Immature natural killer cell (primary cell): ENCODE data around the gene DPP6. TPM values are rescaled to one million over a fixed set of nuclear protein-coding genes. Genes with fewer than 3 reads are reported as not detected.

Experiments
- DNase-seq, 3 donors: peaks; one replicate each; pipeline ENCODE4 v3.0.0; 2022; ENCODE audit warnings: mixed read lengths in 1 of 3
- H3K27ac Mint-ChIP-seq, 6 donors: one replicate each; pipeline ENCODE4 v1.8.0; 2020; ENCODE audit warnings: mixed read lengths in 6 of 6, mild to moderate bottlenecking in 5 of 6, inconsistent platforms in 4 of 6, moderate library complexity in 3 of 6
- H3K27me3 Mint-ChIP-seq, 3 donors: one replicate each; pipeline ENCODE4 v1.8.0; 2020 to 2021; ENCODE audit warnings: low read depth in 3 of 3, mild to moderate bottlenecking in 3 of 3, mixed read lengths in 3 of 3, moderate library complexity in 3 of 3, inconsistent platforms in 1 of 3
- H3K36me3 Mint-ChIP-seq, 3 donors: one replicate each; pipeline ENCODE4 v1.8.0; 2020; ENCODE audit warnings: mixed read lengths in 3 of 3, inconsistent platforms in 2 of 3, mild to moderate bottlenecking in 2 of 3
- H3K4me1 Mint-ChIP-seq, 2 donors: one replicate each; pipeline ENCODE4 v1.8.0; 2020; ENCODE audit warnings: inconsistent platforms in 2 of 2, mild to moderate bottlenecking in 2 of 2, mixed read lengths in 2 of 2, moderate library complexity in 1 of 2
- H3K4me3 Mint-ChIP-seq, 5 donors: one replicate each; pipeline ENCODE4 v1.8.0; 2020; ENCODE audit warnings: mild to moderate bottlenecking in 5 of 5, mixed read lengths in 5 of 5, inconsistent platforms in 3 of 5, moderate library complexity in 3 of 5
- H3K9me3 Mint-ChIP-seq, 6 donors: one replicate each; pipeline ENCODE4 v1.8.0; 2020; ENCODE audit warnings: mild to moderate bottlenecking in 6 of 6, mixed read lengths in 6 of 6, inconsistent platforms in 4 of 6, moderate library complexity in 3 of 6
- polyA plus RNA-seq, 3 donors: library from polyadenylated mRNA; unstranded; fragments of 300-500 nt; fragmentation: Illumina TruSeq; gene quantifications; one replicate each; pipeline ENCODE4 v1.2.3, GENCODE V29; 2021

The DPP6 gene
- polyA plus RNA-seq, 3 donors from 2014 or later = not detected

- Mint-ChIP-seq H3K27ac (no peak overlapping the region), H3K9me3 (peaks cover 0 to 26% (median 3%) of the 10 kb centered on the region in 6 donors), H3K4me3 (no peak overlapping the region), H3K27me3 (peaks cover 0 to 4% (median 0%) of the 10 kb centered on the region in 3 donors), H3K36me3 (peaks cover 0 to 3% (median 0%) of the 10 kb centered on the region in 3 donors), H3K4me1 (no peaks in the 10 kb centered on the region)
- DNase-seq = no peak
Observed at GRCh38 chr7:154699417-154699816, 647.2 kb downstream of the DPP6 start.

GRCh38 chr7:154709840-154710520 lies 657.8 kb downstream of the DPP6 start:
- Mint-ChIP-seq H3K4me3 (no peak overlapping the region), H3K9me3 (peaks cover 0 to 20% (median 9%) of the 10 kb centered on the region in 6 donors), H3K36me3 (peaks cover 0 to 3% (median 0%) of the 10 kb centered on the region in 3 donors), H3K4me1 (no peaks in the 10 kb centered on the region), H3K27me3 (no peaks in the 10 kb centered on the region), H3K27ac (no peak overlapping the region)
- no peak for DNase-seq

GRCh38 chr7:154720016-154720415 lies 667.8 kb downstream of the DPP6 start:
- no peak overlapping the region for H3K27ac Mint-ChIP-seq
- peaks cover 0 to 16% (median 4%) of the 10 kb centered on the region in 6 donors for H3K9me3 Mint-ChIP-seq
- no peaks in the 10 kb centered on the region for H3K4me1 Mint-ChIP-seq
- no peak for DNase-seq
- H3K4me3 Mint-ChIP-seq = no peak overlapping the region
- peaks cover 2 to 3% (median 2%) of the 10 kb centered on the region in 3 donors for H3K27me3 Mint-ChIP-seq
- no peaks in the 10 kb centered on the region for H3K36me3 Mint-ChIP-seq

GRCh38 chr7:154721086-154721485 lies 668.9 kb downstream of the DPP6 start:
- H3K36me3 Mint-ChIP-seq = no peaks in the 10 kb centered on the region
- no peak overlapping the region for H3K27ac Mint-ChIP-seq
- H3K4me1 Mint-ChIP-seq = no peaks in the 10 kb centered on the region
- H3K4me3 Mint-ChIP-seq = no peak overlapping the region
- peaks cover 0 to 20% (median 4%) of the 10 kb centered on the region in 6 donors for H3K9me3 Mint-ChIP-seq
- H3K27me3 Mint-ChIP-seq = peaks cover 0 to 3% (median 2%) of the 10 kb centered on the region in 3 donors
- DNase-seq = no peak

- Mint-ChIP-seq H3K9me3 (peaks cover 0 to 22% (median 5%) of the 10 kb centered on the region in 6 donors), H3K36me3 (no peaks in the 10 kb centered on the region), H3K4me1 (no peaks in the 10 kb centered on the region), H3K4me3 (no peak overlapping the region), H3K27ac (no peak overlapping the region), H3K27me3 (peaks cover 0 to 3% (median 0%) of the 10 kb centered on the region in 3 donors)
- DNase-seq = no peak
Observed at GRCh38 chr7:154726368-154726767, 674.2 kb downstream of the DPP6 start.

- H3K27ac Mint-ChIP-seq = no peak overlapping the region
- peaks cover 0 to 3% (median 2%) of the 10 kb centered on the region in 3 donors for H3K27me3 Mint-ChIP-seq
- DNase-seq = no peak
- no peaks in the 10 kb centered on the region for H3K36me3 Mint-ChIP-seq
- H3K4me1 Mint-ChIP-seq = no peaks in the 10 kb centered on the region
- no peak overlapping the region for H3K4me3 Mint-ChIP-seq
- peaks cover 0 to 22% (median 5%) of the 10 kb centered on the region in 6 donors for H3K9me3 Mint-ChIP-seq
Observed at GRCh38 chr7:154729056-154729455, 676.9 kb downstream of the DPP6 start.

GRCh38 chr7:154735766-154736165 lies 683.6 kb downstream of the DPP6 start:
- Mint-ChIP-seq H3K27me3 (peaks cover 0 to 3% (median 2%) of the 10 kb centered on the region in 3 donors), H3K27ac (no peak overlapping the region), H3K36me3 (no peaks in the 10 kb centered on the region), H3K4me3 (no peak overlapping the region), H3K9me3 (no peaks in the 10 kb centered on the region), H3K4me1 (no peaks in the 10 kb centered on the region)
- no peak for DNase-seq

GRCh38 chr7:154736389-154736788 lies 684.2 kb downstream of the DPP6 start:
- no peak overlapping the region for H3K27ac Mint-ChIP-seq
- H3K4me1 Mint-ChIP-seq = no peaks in the 10 kb centered on the region
- H3K9me3 Mint-ChIP-seq = no peaks in the 10 kb centered on the region
- no peak for DNase-seq
- no peak overlapping the region for H3K4me3 Mint-ChIP-seq
- H3K36me3 Mint-ChIP-seq = no peaks in the 10 kb centered on the region
- H3K27me3 Mint-ChIP-seq = peaks cover 0 to 3% (median 2%) of the 10 kb centered on the region in 3 donors

- DNase-seq = no peak
- no peaks in the 10 kb centered on the region for H3K4me1 Mint-ChIP-seq
- no peak overlapping the region for H3K4me3 Mint-ChIP-seq
- no peaks in the 10 kb centered on the region for H3K9me3 Mint-ChIP-seq
- no peak overlapping the region for H3K27ac Mint-ChIP-seq
- H3K27me3 Mint-ChIP-seq = peaks cover 0 to 3% (median 2%) of the 10 kb centered on the region in 3 donors
- no peaks in the 10 kb centered on the region for H3K36me3 Mint-ChIP-seq
Observed at GRCh38 chr7:154738216-154738615, 686.0 kb downstream of the DPP6 start.

GRCh38 chr7:154741131-154741530 lies 688.9 kb downstream of the DPP6 start:
- peaks cover 0 to 3% (median 2%) of the 10 kb centered on the region in 3 donors for H3K27me3 Mint-ChIP-seq
- peaks cover 0 to 2% (median 0%) of the 10 kb centered on the region in 6 donors for H3K9me3 Mint-ChIP-seq
- H3K4me3 Mint-ChIP-seq = no peak overlapping the region
- no peak overlapping the region for H3K27ac Mint-ChIP-seq
- DNase-seq = no peak
- no peaks in the 10 kb centered on the region for H3K4me1 Mint-ChIP-seq
- no peaks in the 10 kb centered on the region for H3K36me3 Mint-ChIP-seq

- peaks cover 0 to 5% (median 0%) of the 10 kb centered on the region in 6 donors for H3K9me3 Mint-ChIP-seq
- peaks cover 0 to 3% (median 2%) of the 10 kb centered on the region in 3 donors for H3K27me3 Mint-ChIP-seq
- H3K36me3 Mint-ChIP-seq = no peaks in the 10 kb centered on the region
- DNase-seq = no peak
- H3K27ac Mint-ChIP-seq = no peak overlapping the region
- H3K4me3 Mint-ChIP-seq = no peak overlapping the region
- H3K4me1 Mint-ChIP-seq = no peaks in the 10 kb centered on the region
Observed at GRCh38 chr7:154743206-154743605, 691.0 kb downstream of the DPP6 start.

GRCh38 chr7:154744256-154744860 lies 692.2 kb downstream of the DPP6 start:
- Mint-ChIP-seq H3K4me1 (no peaks in the 10 kb centered on the region), H3K9me3 (peaks cover 0 to 5% (median 0%) of the 10 kb centered on the region in 6 donors), H3K4me3 (no peak overlapping the region), H3K27me3 (peaks cover 0 to 3% (median 2%) of the 10 kb centered on the region in 3 donors), H3K36me3 (no peaks in the 10 kb centered on the region), H3K27ac (no peak overlapping the region)
- DNase-seq = no peak

GRCh38 chr7:154744861-154745258 lies 692.7 kb downstream of the DPP6 start:
- no peak for DNase-seq
- Mint-ChIP-seq H3K27me3 (peaks cover 0 to 3% (median 2%) of the 10 kb centered on the region in 3 donors), H3K4me3 (no peak overlapping the region), H3K27ac (no peak overlapping the region), H3K4me1 (no peaks in the 10 kb centered on the region), H3K9me3 (peaks cover 0 to 5% (median 0%) of the 10 kb centered on the region in 6 donors), H3K36me3 (no peaks in the 10 kb centered on the region)

GRCh38 chr7:154746571-154747360 lies 694.6 kb downstream of the DPP6 start:
- Mint-ChIP-seq H3K36me3 (no peaks in the 10 kb centered on the region), H3K27ac (no peak overlapping the region), H3K27me3 (peaks cover 0 to 3% (median 0%) of the 10 kb centered on the region in 3 donors), H3K4me3 (no peak overlapping the region), H3K9me3 (peaks cover 0 to 7% (median 0%) of the 10 kb centered on the region in 6 donors), H3K4me1 (no peaks in the 10 kb centered on the region)
- DNase-seq = no peak
